Caki2 (cell line): ENCODE results near the gene DGCR6. TPM values are rescaled to one million over a fixed set of nuclear protein-coding genes. Genes with fewer than 3 reads are reported as not detected.
"Not testable (repeated sequence)": the region's sequence is repeated elsewhere in the genome, so short reads cannot be mapped to it uniquely, and the experiment has no call there.

Source experiments
- DNase-seq: peaks from one replicate; pipeline ENCODE4 v3.0.0-alpha.2; 2015; ENCODE audit warnings: low read depth
- in situ Hi-C: cut with HindIII; loops from 2 replicates; pipeline ENCODE4 v1.10.0; 2016; ENCODE audit warnings: low sequenced_read_pairs, low pct_unique_long_range_greater_than_20kb, mixed read lengths
- total RNA-seq: library from RNA; depleted of rRNA; stranded (reverse); fragments of >200 nt; shearing (Covaris generic); gene quantifications from 2 replicates; pipeline ENCODE4 v1.2.3, GENCODE V29; 2014; ENCODE audit warnings: low replicate concordance

The DGCR6 gene
- total RNA-seq, 1 experiment from 2014 or later: not detected

DNA sequence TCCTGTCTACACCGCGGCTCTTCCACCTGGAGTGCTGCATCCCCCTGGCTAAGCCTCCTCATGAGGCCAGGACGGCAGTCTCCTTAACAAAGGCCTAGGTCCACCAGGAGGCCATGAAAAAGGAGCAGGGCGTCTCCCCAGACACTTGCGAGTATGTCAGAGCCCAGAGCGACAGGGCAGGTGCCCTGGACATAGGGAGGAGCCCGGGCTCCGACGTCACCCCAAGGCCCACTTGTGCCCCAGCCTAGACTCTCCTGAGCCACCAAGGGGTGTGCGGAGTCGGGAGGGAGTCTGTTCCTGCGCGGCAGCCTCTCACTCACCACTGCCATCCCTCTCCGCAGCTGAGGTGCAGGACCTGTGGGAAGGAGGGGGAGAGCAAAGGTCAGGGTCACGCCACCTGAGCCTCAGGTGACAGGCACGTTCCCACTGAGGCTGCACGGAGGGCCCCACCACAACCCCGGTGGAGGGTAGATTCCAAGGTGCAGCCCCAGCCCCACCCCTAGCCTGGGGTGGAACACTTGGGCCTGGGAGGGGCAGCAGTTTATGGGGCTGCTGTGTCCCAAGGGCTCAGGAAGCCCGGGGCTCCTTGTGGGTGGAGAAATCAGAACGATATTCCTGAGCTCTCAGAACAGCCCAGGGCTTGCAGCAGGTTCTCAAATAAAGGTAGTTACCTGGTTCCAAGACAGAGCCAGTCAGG, 19.4 kb downstream of the DGCR6 start:
- in situ Hi-C loops: no loop called here
- DNase-seq: no peak

DNA sequence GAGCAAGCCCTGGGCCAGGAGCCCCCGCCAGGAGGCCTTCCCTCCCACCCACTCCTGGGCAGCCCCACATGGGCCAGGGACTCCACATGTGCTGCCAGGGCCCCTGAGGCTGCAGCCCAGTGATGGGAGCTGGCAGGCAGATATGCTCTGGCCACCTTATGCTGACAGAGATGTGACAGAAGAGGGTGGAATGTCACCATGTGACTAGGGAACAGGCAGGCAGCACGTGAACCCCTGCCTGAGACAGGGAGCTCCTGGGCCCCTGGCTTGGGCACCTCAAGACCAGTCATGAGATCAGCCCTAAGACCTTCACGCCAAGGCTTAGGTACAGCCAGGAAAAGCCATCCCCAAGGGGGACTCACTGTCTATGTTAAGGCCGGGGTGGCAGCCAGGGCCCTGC, 20.9 kb downstream of the DGCR6 start:
- in situ Hi-C loops: no loop called here

DNA sequence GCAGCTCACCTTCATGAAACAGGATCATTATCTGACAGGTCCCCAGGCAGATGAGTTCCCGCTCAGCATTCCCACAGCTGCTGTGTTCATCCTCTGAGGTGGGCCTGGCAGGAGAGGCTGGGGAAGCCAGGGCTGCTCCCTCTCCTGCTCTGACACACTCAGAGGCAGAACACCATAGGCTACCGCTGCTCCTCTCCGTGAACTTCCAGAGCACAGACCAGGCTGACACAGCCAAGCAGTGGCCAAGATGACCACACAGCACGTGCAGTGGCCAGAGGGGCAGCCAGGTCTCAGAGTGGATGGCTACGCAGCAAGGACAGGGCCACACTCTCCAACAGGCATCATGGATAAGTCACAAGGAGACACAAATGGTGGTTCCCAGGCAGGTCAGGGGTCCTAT, 21.5 kb downstream of the DGCR6 start:
- in situ Hi-C loops: no loop called here
- no peak for DNase-seq

More for the DNA sequence above, 20.9 kb downstream of the DGCR6 start:
- no peak for DNase-seq

DNA sequence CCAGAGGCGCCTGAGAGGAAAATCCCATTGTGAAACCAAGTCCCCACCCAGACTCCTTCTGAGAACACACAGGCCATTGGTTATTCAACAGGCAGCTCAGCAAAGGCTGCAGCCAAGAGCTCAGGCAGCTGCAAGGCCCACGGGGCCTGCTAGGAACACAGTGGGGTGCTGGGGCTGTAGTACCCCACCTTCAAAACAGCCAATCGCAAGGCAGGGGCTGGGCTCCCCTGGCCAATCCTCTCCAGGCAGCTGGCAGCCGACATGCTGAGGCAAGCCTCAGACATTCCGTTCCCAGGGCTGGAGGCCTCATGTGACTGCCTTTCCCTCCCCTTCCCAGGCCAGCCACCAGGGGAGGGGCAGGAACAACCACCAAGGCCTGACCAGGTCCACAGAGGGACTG, 23.3 kb downstream of the DGCR6 start:
- in situ Hi-C loops: no loop called here
- DNase-seq: no peak

DNA sequence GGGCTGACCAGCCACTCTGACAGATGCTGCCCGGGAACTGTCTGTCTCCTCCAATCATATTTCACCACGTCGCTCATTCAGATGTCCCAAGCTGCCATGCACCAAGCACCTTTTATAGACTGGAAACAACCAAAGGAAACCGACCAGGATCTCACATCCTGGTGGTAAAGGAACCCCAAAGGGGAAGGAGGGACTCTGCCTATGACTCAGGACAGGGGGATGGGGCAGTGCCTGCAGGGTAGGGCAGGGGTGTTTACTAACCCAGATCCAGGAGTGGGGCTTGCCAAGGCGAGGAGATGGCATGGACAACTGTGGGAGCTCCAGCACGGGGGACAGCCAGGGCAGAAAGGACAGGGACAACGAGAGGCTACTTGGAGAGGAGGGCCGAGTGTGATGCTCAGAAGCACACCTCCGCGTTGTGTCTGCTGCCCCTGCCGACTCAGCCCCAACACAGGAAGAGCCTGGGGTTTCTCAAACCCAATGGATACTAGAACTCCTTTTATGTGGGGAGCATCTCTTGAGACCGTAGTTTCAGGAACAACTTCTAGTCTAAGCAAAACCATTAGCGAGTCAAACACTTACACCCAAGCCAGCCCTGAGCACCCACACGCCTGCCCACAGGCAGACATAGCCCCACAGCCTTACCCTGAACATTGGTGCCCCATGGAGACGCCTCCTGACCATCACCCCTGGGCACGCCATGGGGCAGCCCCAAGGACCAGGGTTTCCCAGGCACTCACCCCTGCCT, 26.0 kb downstream of the DGCR6 start:
- in situ Hi-C loops: no loop called here
- no peak for DNase-seq

DNA sequence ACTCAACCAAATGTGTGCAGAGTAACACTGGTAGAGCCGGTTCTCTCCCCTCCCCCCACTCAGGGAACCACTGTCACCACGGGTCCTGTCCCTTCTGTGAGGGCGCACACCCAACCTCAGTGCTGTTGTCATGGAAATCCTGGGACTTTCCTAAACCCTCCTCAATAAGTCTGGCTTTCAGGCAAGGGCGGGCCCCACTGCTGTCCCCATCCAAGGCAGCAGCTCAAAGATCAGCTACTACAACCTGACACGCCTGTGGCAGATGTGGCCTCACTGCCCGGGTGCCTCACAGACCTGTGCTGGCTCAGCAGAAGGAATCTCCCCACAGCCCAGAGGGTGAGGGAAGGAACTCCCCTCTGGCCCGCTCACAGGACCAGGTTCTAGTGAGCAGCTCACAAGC, 27.8 kb downstream of the DGCR6 start:
- DNase-seq: no peak
- in situ Hi-C loops: no loop called here

DNA sequence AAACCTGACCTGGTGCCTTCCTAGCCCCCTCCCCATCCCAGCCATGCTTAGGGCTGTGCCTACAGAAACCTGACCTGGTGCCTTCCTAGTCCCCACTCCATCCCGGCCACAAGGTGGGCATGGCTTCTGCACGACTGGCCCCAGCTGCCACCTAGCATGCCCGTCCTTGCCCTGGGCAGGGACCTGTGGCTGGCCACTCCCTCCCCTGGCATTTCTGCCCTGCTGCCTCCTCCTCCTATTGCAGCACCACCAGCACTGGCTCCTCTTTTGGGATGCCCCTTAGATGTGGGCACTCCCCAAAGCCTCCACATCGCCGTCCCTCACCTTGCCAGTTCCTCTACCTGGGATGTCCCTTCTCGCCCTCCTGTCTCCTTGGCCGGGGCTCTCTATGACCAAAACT, 28.6 kb downstream of the DGCR6 start:
- in situ Hi-C loops, DNase-seq: not testable (repeated sequence)

DNA sequence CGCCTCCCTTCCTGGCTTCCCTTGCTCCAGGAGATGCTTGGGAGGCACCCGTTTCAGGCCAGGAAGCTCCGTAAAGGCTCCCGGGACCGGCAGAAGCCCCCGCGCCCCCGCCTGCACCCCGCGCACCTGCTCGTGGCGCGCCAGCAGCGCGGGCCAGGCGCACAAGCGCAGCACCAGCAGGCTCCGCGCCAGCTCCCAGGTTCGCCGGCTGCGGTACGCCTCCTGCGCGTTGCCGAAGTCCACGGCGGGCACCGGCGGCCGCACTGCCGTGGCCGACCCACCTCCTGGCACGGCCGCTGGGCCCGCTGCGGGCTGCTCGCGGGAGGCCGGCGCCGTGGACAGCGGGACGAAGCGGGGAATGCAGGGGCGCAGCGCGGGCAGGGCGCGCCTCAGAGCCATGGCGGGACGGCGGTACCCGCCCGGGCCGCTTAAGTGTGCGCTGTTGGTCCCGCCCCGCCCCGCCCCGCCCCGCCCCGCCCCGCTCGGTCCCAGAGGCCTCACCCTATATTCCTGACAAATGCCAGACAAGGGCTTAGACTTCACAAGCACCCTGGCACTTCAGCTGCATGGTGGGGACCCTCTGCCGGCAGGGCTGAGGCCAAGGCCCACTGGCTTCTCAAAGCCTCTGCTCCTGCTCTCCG, 29.9 kb downstream of the DGCR6 start, which contains the start of gene PRODH:
PRODH (minus strand) TSS at position 405 of the 641 bp plus-strand sequence; CDS start at position 399, 6 bp downstream.
- DNase-seq: no peak
- in situ Hi-C loops: no loop called here

DNA sequence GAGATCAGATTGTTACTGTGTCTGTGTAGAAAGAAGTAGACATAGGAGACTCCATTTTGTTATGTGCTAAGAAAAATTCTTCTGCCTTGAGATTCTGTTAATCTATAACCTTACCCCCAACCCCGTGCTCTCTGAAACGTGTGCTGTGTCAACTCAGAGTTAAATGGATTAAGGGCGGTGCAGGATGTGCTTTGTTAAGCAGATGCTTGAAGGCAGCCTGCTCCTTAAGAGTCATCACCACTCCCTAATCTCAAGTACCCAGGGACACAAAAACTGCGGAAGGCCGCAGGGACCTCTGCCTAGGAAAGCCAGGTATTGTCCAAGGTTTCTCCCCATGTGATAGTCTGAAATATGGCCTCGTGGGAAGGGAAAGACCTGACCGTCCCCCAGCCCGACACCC, 32.6 kb downstream of the DGCR6 start:
- DNase-seq, in situ Hi-C loops: not testable (repeated sequence)

DNA sequence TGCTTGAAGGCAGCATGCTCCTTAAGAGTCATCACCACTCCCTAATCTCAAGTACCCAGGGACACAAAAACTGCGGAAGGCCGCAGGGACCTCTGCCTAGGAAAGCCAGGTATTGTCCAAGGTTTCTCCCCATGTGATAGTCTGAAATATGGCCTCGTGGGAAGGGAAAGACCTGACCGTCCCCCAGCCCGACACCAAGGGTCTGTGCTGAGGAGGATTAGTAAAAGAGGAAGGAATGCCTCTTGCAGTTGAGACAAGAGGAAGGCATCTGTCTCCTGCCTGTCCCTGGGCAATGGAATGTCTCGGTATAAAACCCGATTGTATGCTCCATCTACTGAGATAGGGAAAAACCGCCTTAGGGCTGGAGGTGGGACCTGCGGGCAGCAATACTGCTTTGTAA, 41.0 kb downstream of the DGCR6 start:
- DNase-seq, in situ Hi-C loops: not testable (repeated sequence)

DNA sequence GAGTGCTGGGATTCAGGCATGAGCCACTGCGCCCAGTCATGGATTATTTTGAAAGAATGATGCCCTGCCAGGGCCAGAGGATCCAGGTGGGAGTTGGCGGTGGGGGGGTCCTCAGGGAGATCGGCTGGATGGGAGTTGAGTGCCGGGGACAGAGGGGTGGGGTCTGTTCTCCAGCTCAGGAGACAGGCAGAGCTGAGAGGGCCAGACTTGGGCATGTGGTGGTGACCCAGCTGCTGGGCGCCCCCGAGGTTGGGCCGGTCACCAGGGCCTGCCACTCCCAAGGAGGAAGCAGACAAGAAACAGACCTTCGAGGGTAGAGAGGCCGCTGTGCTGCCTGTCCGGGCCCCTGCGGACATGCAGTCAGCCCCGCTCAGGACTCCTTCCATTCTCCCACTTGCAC, 41.8 kb downstream of the DGCR6 start:
- in situ Hi-C loops: no loop called here
- DNase-seq: no peak

DNA sequence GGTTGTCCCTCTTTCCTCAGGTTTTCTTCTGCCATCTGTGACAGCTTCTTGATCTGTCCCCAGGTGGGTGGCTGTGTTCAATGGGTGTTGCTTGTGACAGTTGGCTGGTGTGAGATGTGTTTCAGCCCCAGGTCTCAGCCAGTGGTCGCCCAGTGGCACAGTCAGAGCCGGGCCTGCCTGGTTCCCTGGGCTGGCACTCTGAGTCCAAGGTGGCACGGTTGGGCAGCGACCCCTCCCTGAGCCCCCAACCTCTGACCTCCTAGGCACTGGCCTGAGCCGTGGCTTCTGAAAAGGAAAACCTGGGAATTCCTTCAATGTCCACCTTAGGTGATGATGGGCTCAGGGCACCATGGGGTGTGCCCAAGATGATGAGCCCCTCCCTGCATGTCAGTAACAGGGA, 44.0 kb downstream of the DGCR6 start:
- in situ Hi-C loops: no loop called here
- DNase-seq: no peak

DNA sequence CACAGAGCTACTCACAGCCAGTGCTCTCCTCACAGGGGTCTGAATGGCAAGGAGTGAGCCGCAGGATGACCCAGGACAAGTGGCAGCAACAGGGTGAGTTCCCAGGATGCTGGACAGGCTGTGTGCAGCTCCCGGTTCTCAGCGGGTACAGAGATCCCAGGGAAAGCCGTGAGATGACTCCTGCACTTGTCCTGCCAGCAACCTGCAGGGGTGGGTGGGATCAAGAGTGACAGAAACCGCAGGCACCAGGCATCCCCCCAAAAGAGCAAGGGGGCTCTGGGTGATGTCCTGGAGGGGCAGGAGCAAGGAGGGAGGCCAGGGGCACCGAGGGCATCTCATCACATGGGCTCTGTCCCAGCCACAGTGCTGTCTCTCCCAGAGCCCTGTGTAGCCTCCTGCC, 45.9 kb downstream of the DGCR6 start:
- no peak for DNase-seq

DNA sequence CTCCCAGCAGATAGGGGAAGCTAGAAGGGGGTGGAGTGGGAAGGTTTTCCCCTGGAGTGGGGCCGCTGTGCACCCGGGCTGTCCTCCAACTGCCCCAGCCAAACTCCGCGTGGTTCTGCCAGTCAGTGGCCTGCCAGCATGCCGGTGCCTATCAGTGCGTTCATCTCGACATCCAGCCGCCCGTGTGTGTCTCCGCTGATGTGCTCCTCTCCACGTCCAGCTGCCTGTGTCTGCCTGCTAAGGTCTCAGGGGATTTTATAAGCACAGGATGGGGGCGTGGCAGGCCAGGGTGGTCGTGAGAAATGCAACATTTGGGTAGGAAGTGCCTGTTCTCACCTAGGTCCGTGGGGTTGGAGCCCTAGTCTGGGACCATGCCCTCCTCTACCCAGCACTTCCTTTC, 47.0 kb downstream of the DGCR6 start:
- DNase-seq, in situ Hi-C loops: not testable (repeated sequence)

More for the DNA sequence above, 45.9 kb downstream of the DGCR6 start:
- in situ Hi-C loops: no loop called here

DNA sequence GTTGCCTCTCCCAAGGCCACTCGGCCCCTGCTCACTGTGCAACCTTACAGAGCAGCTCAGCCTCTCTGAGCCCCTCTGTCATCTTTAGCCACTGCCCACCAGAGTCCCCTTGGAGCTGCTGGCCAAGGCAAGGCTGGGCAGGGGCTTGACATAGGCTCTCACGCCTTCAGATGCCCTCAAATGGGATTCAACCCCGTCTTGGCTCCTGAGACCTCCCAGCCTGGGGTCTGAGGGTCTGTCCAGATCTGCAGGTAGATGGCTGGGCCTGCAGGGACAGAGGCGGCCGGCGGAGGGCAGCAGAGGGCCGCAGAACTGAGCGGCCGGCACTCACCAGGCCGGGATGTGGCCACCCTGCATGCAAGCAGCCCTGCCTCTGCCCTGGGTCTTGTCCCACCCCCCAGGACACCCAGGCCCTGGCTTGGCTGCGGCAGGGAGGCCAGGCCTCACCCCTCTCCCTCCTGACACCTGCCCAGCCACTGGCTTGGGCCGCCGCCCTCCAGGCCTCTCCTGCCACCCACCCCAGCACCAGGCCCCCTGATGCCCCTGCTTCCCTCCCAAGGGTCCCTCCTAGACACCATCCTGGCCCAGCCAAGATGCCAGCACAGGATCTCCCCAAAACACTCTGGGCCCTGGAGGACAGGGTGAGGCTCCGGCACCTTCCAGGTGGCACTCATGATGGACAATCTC, 48.3 kb downstream of the DGCR6 start:
- in situ Hi-C loops: not testable (repeated sequence)
- peak; percentile 51 for DNase-seq

DNA sequence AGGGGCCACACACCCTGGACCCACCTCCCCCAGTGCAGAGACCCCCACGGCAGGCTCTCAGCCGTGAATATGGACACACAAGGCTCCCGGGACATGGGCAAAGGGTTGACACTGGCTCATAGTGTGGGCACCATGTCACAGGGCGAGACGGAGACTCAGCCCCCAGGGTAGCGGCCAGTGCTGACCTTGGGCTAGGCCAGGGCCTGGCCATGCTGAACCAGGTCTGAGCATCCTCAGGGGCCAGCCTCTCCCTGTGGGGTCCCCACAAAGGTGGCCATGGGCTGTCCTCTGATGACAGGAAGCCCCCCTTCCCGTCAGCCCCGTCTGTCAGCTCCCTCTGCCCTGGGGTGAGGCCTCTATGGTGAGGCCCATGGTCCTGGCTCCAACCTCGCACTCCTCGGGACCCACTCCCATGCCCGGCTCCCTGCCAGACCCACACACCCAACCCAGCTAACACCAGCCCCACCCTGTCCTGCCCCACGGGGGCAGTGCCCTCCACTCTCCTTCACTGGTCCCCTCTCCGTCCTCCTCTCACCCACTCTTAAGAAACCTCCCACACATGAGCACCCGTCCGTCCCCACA, 49.0 kb downstream of the DGCR6 start:
- in situ Hi-C loops: no loop called here
- DNase-seq: no peak

DNA sequence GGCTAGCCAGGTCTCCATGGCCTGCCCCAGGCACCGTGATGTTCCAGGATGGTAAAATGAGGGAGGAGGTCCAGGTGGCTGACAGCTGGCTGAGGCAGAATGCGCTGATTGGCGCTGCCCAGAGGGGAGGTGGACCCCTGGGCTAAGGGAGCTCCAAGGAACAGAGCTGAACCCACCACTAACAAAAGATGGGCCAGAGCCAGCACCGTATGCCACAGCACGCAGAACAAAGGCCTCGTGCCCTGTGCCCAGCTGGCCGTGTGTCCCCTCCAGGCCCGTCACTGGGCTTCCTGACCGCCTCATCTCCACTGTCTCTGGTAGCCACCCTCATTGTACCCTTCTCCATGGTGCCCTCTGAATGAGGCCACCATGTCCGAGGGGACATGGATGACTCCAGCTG, 49.6 kb downstream of the DGCR6 start:
- no peak for DNase-seq
- in situ Hi-C loops: no loop called here

DNA sequence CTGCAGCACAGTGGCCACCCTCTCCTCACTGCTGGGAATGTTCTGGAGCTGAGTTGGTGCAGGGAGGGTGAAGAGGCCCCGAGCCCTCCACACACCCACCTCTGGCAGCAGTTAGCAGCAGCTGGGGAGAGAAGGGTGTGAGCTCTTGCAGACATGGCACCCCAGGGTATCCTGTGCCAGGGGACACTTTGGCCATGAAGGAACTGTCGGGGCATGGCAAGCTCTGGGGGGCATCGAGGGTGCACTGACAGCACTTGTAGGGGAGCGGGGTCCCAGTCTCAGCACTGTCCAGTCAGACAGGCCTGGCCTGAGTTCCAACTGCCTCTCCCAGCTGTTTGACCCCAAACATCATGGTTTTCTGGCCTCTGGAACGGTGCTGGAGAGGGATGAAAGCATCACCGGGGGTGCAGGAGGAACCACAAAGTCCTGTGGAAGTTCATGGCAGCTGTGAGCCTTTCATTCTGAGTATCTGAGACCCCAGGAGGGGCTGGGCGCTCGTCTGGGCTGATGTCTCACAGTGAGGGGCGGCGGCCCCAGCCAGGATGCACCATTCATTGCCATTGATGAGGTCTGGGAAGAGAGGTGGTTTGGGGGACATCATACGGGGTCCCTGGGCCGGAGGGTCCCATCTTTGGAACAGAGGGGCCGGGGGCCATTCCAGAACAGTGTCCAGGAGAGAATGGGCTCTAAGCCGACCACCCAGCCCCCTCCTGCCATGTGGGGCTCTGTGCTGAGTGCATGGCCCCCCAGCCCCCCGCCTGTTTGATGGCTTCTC, 50.2 kb downstream of the DGCR6 start:
- DNase-seq, in situ Hi-C loops: not testable (repeated sequence)
